Measurements from ENCODE around the gene ABCB6. TPM values are rescaled to one million over a fixed set of nuclear protein-coding genes. Genes with fewer than 3 reads are reported as not detected.

ABCB6 gene
- total RNA-seq, 1 experiment from 2014 or later = 14.3 TPM

- Histone ChIP-seq H3K27ac (ENCODE audit: low read length) (no peak overlapping the region), H3K4me3 (ENCODE audit: low read length) (no peak overlapping the region), H3K9ac (ENCODE audit: low read length) (no peak overlapping the region), H3K79me2 (ENCODE audit: low read length) (peaks cover 19% of the 10 kb centered on the region), H2AFZ (ENCODE audit: low read length) (no peak overlapping the region), H3K27me3 (ENCODE audit: low read length) (no peaks in the 10 kb centered on the region), H3K4me1 (ENCODE audit: low read length) (peaks cover 19% of the 10 kb centered on the region), H3K9me3 (ENCODE audit: low read length) (no peaks in the 10 kb centered on the region), H4K20me1 (ENCODE audit: insufficient read depth, low read depth, low read length) (no peaks in the 10 kb centered on the region), H3K4me2 (ENCODE audit: low read depth, low read length, poor library complexity, severe bottlenecking) (no peak overlapping the region), H3K36me3 (ENCODE audit: insufficient read depth, low read length) (peaks cover 23% of the 10 kb centered on the region; the same call in 1 of the 2 replicates), H3K9me2 (replicated peaks; ENCODE audit: insufficient read depth, low read length) (no peaks in the 10 kb centered on the region)
- DNase-seq = no peak
Observed at GRCh38 chr2:219221957-219222518, 3.3 kb upstream of the ABCB6 start.

- no peak overlapping the region for H3K4me3 ChIP-seq (ENCODE audit: low read length)
- no peaks in the 10 kb centered on the region for H3K9me3 ChIP-seq (ENCODE audit: low read length)
- no peak overlapping the region for H3K27ac ChIP-seq (ENCODE audit: low read length)
- H3K79me2 ChIP-seq (ENCODE audit: low read length) = peaks cover 22% of the 10 kb centered on the region
- no peaks in the 10 kb centered on the region for H3K27me3 ChIP-seq (ENCODE audit: low read length)
- H3K9me2 ChIP-seq (replicated peaks; ENCODE audit: insufficient read depth, low read length) = no peaks in the 10 kb centered on the region
- no peaks in the 10 kb centered on the region for H4K20me1 ChIP-seq (ENCODE audit: insufficient read depth, low read depth, low read length)
- H3K4me2 ChIP-seq (ENCODE audit: low read depth, low read length, poor library complexity, severe bottlenecking) = no peak overlapping the region
- H2AFZ ChIP-seq (ENCODE audit: low read length) = no peak overlapping the region
- H3K9ac ChIP-seq (ENCODE audit: low read length) = no peak overlapping the region
- H3K4me1 ChIP-seq (ENCODE audit: low read length) = peaks cover 26% of the 10 kb centered on the region
- DNase-seq = no peak
- 0 out of 2 replicates have a peak, but pooled peaks cover 18% of the 10 kb centered on the region for H3K36me3 ChIP-seq (ENCODE audit: insufficient read depth, low read length)
Observed at GRCh38 chr2:219220652-219221402, 2.1 kb upstream of the ABCB6 start.

DNA sequence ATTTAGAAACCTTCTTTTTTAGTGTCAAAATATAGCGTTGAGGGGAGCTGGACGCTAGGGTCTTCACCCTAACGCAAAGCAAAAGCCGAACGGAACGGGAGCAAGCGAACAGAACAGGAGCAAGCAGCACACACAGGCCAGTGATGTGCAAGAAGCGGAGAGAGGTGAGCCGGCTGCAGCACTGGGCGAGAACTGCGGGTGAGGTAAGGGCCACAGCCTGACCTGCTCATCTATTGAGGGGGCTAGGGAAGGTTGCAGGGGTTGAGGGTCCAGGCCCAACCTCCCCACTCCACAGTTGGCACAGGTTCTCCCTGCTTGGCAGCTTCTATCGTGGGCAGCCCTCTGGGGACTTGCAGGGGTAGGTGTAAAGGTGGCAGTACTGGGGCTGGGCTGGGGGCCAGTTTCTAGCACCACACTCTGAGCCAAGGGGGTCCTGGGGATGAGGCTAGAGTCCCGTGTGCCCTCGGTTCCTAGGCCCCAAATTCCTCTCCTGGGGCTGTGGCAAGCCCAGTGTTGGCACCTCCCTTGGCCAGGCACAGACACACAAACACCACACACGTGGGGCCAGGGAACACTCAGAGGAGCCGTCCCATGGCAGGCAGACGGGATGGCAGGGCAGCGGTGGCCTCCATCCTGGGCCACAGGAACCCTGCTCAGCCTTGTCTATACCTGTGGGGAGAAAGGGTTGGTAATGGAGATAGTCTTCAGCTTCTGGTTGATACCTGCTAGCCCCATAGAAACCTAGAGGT, 1.2 kb upstream of the ABCB6 start:
- no peak overlapping the region for H2AFZ ChIP-seq (ENCODE audit: low read length)
- no peak overlapping the region for H3K27ac ChIP-seq (ENCODE audit: low read length)
- H3K4me1 ChIP-seq (ENCODE audit: low read length) = peaks cover 26% of the 10 kb centered on the region
- no peaks in the 10 kb centered on the region for H3K27me3 ChIP-seq (ENCODE audit: low read length)
- no peak for DNase-seq
- peaks cover 27% of the 10 kb centered on the region for H3K79me2 ChIP-seq (ENCODE audit: low read length)
- no peaks in the 10 kb centered on the region for H3K9me3 ChIP-seq (ENCODE audit: low read length)
- no peak overlapping the region for H3K9ac ChIP-seq (ENCODE audit: low read length)
- no peak overlapping the region for H3K4me2 ChIP-seq (ENCODE audit: low read depth, low read length, poor library complexity, severe bottlenecking)
- no peaks in the 10 kb centered on the region for H4K20me1 ChIP-seq (ENCODE audit: insufficient read depth, low read depth, low read length)
- H3K36me3 ChIP-seq (ENCODE audit: insufficient read depth, low read length) = peaks cover 17% of the 10 kb centered on the region; the same call in 1 of the 2 replicates
- H3K9me2 ChIP-seq (replicated peaks; ENCODE audit: insufficient read depth, low read length) = no peaks in the 10 kb centered on the region
- no peak overlapping the region for H3K4me3 ChIP-seq (ENCODE audit: low read length)

GRCh38 chr2:219218217-219218731, 484 bp downstream of the ABCB6 start:
- DNase-seq = no peak

DNA sequence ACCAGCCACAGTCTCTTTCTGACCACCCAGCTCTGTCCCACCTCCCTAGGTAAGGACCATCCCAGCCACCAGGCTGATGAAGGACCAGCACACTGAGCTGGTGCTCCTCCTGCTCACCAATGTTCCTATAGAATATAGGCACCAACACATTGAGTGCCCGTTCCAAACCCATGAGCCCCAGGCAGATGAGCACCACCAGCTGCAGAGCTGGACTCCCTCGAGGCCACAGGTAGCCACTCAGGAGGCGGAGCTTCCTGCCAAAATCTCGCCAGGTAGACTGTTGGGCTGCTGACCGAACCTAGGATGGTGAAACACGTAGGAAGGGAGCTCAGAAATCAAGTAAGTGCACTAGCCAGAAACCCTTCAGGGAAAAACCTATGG, 2.2 kb downstream of the ABCB6 start:
- peaks cover 27% of the 10 kb centered on the region for H3K79me2 ChIP-seq (ENCODE audit: low read length)
- H3K9me2 ChIP-seq (replicated peaks; ENCODE audit: insufficient read depth, low read length) = no peaks in the 10 kb centered on the region
- no peaks in the 10 kb centered on the region for H4K20me1 ChIP-seq (ENCODE audit: insufficient read depth, low read depth, low read length)
- H3K27me3 ChIP-seq (ENCODE audit: low read length) = no peaks in the 10 kb centered on the region
- no peak overlapping the region for H3K4me2 ChIP-seq (ENCODE audit: low read depth, low read length, poor library complexity, severe bottlenecking)
- no peak overlapping the region for H3K4me3 ChIP-seq (ENCODE audit: low read length)
- peaks cover 26% of the 10 kb centered on the region for H3K4me1 ChIP-seq (ENCODE audit: low read length)
- H3K9me3 ChIP-seq (ENCODE audit: low read length) = no peaks in the 10 kb centered on the region
- H3K27ac ChIP-seq (ENCODE audit: low read length) = no peak overlapping the region
- H3K9ac ChIP-seq (ENCODE audit: low read length) = no peak overlapping the region
- DNase-seq = no peak
- peaks cover 28% of the 10 kb centered on the region for H3K36me3 ChIP-seq (ENCODE audit: insufficient read depth, low read length)
- H2AFZ ChIP-seq (ENCODE audit: low read length) = no peak overlapping the region

More at GRCh38 chr2:219218217-219218731, 484 bp downstream of the ABCB6 start:
- no peaks in the 10 kb centered on the region for H3K9me2 ChIP-seq (replicated peaks; ENCODE audit: insufficient read depth, low read length)
- peak overlapping the region; percentile 80 for H3K9ac ChIP-seq (ENCODE audit: low read length)
- H3K4me1 ChIP-seq (ENCODE audit: low read length) = peaks cover 26% of the 10 kb centered on the region
- H3K4me2 ChIP-seq (ENCODE audit: low read depth, low read length, poor library complexity, severe bottlenecking) = peak overlapping the region; percentile 82
- H4K20me1 ChIP-seq (ENCODE audit: insufficient read depth, low read depth, low read length) = no peaks in the 10 kb centered on the region
- H3K36me3 ChIP-seq (ENCODE audit: insufficient read depth, low read length) = peaks cover 24% of the 10 kb centered on the region; the same call in 1 of the 2 replicates
- H2AFZ ChIP-seq (ENCODE audit: low read length) = no peak overlapping the region
- peak overlapping the region; percentile 75 for H3K4me3 ChIP-seq (ENCODE audit: low read length)
- peaks cover 27% of the 10 kb centered on the region for H3K79me2 ChIP-seq (ENCODE audit: low read length)
- H3K27me3 ChIP-seq (ENCODE audit: low read length) = no peaks in the 10 kb centered on the region
- H3K27ac ChIP-seq (ENCODE audit: low read length) = peak overlapping the region; percentile 51; the same call in 1 of the 2 replicates
- H3K9me3 ChIP-seq (ENCODE audit: low read length) = no peaks in the 10 kb centered on the region

DNA sequence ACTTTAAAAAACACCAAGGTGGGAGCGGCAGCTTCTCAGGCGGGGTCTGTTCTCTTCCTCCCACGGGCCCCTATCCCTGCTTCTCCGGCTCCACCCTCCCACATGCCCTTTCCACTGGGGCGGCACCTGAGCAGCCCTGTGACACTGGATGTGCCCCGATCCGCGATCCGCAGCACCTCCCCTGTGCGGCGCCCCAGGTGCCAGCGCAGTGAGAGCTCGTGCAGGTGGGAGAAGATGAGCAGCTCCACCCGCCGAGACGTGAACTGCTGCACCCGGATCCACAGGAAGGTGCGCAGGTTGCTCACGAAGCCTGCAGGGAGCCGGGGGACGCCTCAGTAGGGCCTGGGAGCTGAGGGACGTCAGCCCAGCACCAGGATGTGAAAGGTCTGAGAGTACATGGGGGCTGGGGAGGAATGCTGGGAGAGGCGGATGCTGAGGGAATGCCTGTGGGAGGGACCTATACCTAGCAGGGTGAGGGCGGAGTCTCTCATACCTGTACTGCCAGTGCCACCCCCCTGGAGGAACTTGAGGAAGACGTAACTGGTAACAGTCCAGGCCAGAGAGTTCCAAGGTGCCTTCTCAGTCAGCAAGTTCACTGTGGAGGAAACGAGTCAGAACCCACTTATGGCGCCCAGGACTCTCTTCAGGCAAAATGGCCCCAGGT, 2.8 kb downstream of the ABCB6 start:
- no peak overlapping the region for H3K4me3 ChIP-seq (ENCODE audit: low read length)
- no peak overlapping the region for H3K9ac ChIP-seq (ENCODE audit: low read length)
- H4K20me1 ChIP-seq (ENCODE audit: insufficient read depth, low read depth, low read length) = no peaks in the 10 kb centered on the region
- H3K4me2 ChIP-seq (ENCODE audit: low read depth, low read length, poor library complexity, severe bottlenecking) = no peak overlapping the region
- H3K4me1 ChIP-seq (ENCODE audit: low read length) = peaks cover 26% of the 10 kb centered on the region
- H3K9me3 ChIP-seq (ENCODE audit: low read length) = no peaks in the 10 kb centered on the region
- no peaks in the 10 kb centered on the region for H3K9me2 ChIP-seq (replicated peaks; ENCODE audit: insufficient read depth, low read length)
- H3K27ac ChIP-seq (ENCODE audit: low read length) = no peak overlapping the region
- H2AFZ ChIP-seq (ENCODE audit: low read length) = no peak overlapping the region
- peaks cover 27% of the 10 kb centered on the region for H3K79me2 ChIP-seq (ENCODE audit: low read length)
- H3K36me3 ChIP-seq (ENCODE audit: insufficient read depth, low read length) = peaks cover 28% of the 10 kb centered on the region
- H3K27me3 ChIP-seq (ENCODE audit: low read length) = no peaks in the 10 kb centered on the region
- no peak for DNase-seq

- DNase-seq = no peak
- no peak overlapping the region for H3K4me3 ChIP-seq (ENCODE audit: low read length)
- no peaks in the 10 kb centered on the region for H3K27me3 ChIP-seq (ENCODE audit: low read length)
- no peaks in the 10 kb centered on the region for H4K20me1 ChIP-seq (ENCODE audit: insufficient read depth, low read depth, low read length)
- H3K9ac ChIP-seq (ENCODE audit: low read length) = no peak overlapping the region
- no peak overlapping the region for H3K27ac ChIP-seq (ENCODE audit: low read length)
- peaks cover 28% of the 10 kb centered on the region for H3K36me3 ChIP-seq (ENCODE audit: insufficient read depth, low read length)
- H3K79me2 ChIP-seq (ENCODE audit: low read length) = peaks cover 27% of the 10 kb centered on the region
- H2AFZ ChIP-seq (ENCODE audit: low read length) = no peak overlapping the region
- H3K9me2 ChIP-seq (replicated peaks; ENCODE audit: insufficient read depth, low read length) = no peaks in the 10 kb centered on the region
- peaks cover 26% of the 10 kb centered on the region for H3K4me1 ChIP-seq (ENCODE audit: low read length)
- no peak overlapping the region for H3K4me2 ChIP-seq (ENCODE audit: low read depth, low read length, poor library complexity, severe bottlenecking)
- no peaks in the 10 kb centered on the region for H3K9me3 ChIP-seq (ENCODE audit: low read length)
Observed at GRCh38 chr2:219214786-219215185, 4.0 kb downstream of the ABCB6 start.
